DND-41 (cell line): ENCODE data around the gene GID8.

Experiments
- ATAC-seq: fragments of 200-7000 bp; cut with Tn5 transposase; 3 replicates; pipeline ENCODE4 v1.9.1; 2021; ENCODE audit warnings: low read depth; ENCODE audit not compliant: insufficient read depth
- DNase-seq: peaks from one replicate; pipeline ENCODE4 v3.0.0-alpha.2; 2020
- H2AFZ ChIP-seq: 2 replicates; pipeline ENCODE4 v1.6.0; 2012; ENCODE audit warnings: low read depth, low read length
- H3K27ac ChIP-seq: 2 replicates; pipeline ENCODE4 v1.5.1; 2012; ENCODE audit warnings: low read length, inconsistent platforms
- H3K27me3 ChIP-seq: fragments of 200-600 bp; sonication (generic); 2 replicates; pipeline ENCODE4 v1.6.0; 2012; ENCODE audit warnings: low read length, mild to moderate bottlenecking, inconsistent platforms; ENCODE audit not compliant: insufficient read depth, poor library complexity
- H3K36me3 ChIP-seq: 2 replicates; pipeline ENCODE4 v1.5.1; 2012; ENCODE audit warnings: low read length, inconsistent platforms; ENCODE audit not compliant: insufficient read depth
- H3K4me1 ChIP-seq: 2 replicates; pipeline ENCODE4 v1.5.1; 2012; ENCODE audit warnings: mild to moderate bottlenecking, low read length; ENCODE audit not compliant: insufficient read depth
- H3K4me2 ChIP-seq: 2 replicates; pipeline ENCODE4 v1.6.0; 2012; ENCODE audit warnings: mild to moderate bottlenecking, moderate library complexity, low read length, inconsistent platforms; ENCODE audit not compliant: insufficient read depth
- H3K4me3 ChIP-seq, 2 experiments: fragments of 200-600 bp in 1 of 2; shearing (Covaris generic) in 1 of 2; 2 replicates each; pipeline ENCODE4 v1.5.1; 2012 to 2016; ENCODE audit warnings: inconsistent platforms in 2 of 2, low read length in 2 of 2, mild to moderate bottlenecking in 2 of 2, low read depth in 1 of 2, moderate library complexity in 1 of 2
- H3K79me2 ChIP-seq: 2 replicates; pipeline ENCODE4 v1.6.0; 2012; ENCODE audit warnings: low read length, inconsistent platforms; ENCODE audit not compliant: insufficient read depth
- H3K9ac ChIP-seq: 2 replicates; pipeline ENCODE4 v1.6.0; 2012; ENCODE audit warnings: low read depth, mild to moderate bottlenecking, inconsistent platforms, low read length, moderate library complexity
- H3K9me3 ChIP-seq: 2 replicates; pipeline ENCODE4 v1.5.1; 2012; ENCODE audit warnings: low read length, moderate library complexity, mild to moderate bottlenecking, inconsistent platforms; ENCODE audit not compliant: insufficient read depth, severe bottlenecking
- H4K20me1 ChIP-seq: 2 replicates; pipeline ENCODE4 v1.6.0; 2012; ENCODE audit warnings: low read length; ENCODE audit not compliant: insufficient read depth
- CTCF ChIP-seq: IDR thresholded peaks from 2 replicates; pipeline ENCODE4 v1.5.1; 2012; ENCODE audit warnings: borderline replicate concordance, low read length, moderate library complexity, mild to moderate bottlenecking; ENCODE audit not compliant: poor library complexity, severe bottlenecking; ENCODE audit errors: extremely low read depth
- EZH2 ChIP-seq: IDR thresholded peaks from 3 replicates; pipeline ENCODE4 v1.6.1; 2012; ENCODE audit warnings: borderline replicate concordance, low read depth, mild to moderate bottlenecking, moderate library complexity, low read length, inconsistent platforms; ENCODE audit not compliant: severe bottlenecking

GID8 gene

GRCh38 chr20:62944746-62945145 lies 6.8 kb downstream of the GID8 start:
- Histone ChIP-seq H3K4me3 (no peak overlapping the region), H3K9me3 (no peaks in the 10 kb centered on the region), H3K36me3 (peaks cover 94% of the 10 kb centered on the region), H4K20me1 (peaks cover 53% of the 10 kb centered on the region), H2AFZ (no peak overlapping the region), H3K27me3 (no peaks in the 10 kb centered on the region), H3K9ac (no peak overlapping the region), H3K4me1 (peaks cover 19% of the 10 kb centered on the region), H3K4me2 (no peak overlapping the region), H3K79me2 (peaks cover 76% of the 10 kb centered on the region), H3K27ac (no peak overlapping the region)
- no peak for TF ChIP-seq EZH2
- no peak for TF ChIP-seq CTCF
- ATAC-seq: no peak
- DNase-seq: no peak

GRCh38 chr20:62945771-62946339 lies 7.9 kb downstream of the GID8 start:
- Histone ChIP-seq H3K4me1 (peaks cover 10% of the 10 kb centered on the region), H3K9me3 (no peaks in the 10 kb centered on the region), H4K20me1 (peaks cover 48% of the 10 kb centered on the region), H3K27me3 (no peaks in the 10 kb centered on the region), H3K79me2 (peaks cover 65% of the 10 kb centered on the region), H3K4me2 (no peak overlapping the region), H3K27ac (no peak overlapping the region), H3K36me3 (peaks cover 98% of the 10 kb centered on the region), H3K9ac (no peak overlapping the region), H2AFZ (no peak overlapping the region), H3K4me3 (no peak overlapping the region)
- no peak for ATAC-seq
- TF ChIP-seq EZH2: no peak
- no peak for TF ChIP-seq CTCF
- no peak for DNase-seq

- H3K27ac ChIP-seq: no peak overlapping the region
- H3K27me3 ChIP-seq: no peaks in the 10 kb centered on the region
- H3K9me3 ChIP-seq: no peaks in the 10 kb centered on the region
- peaks cover 2% of the 10 kb centered on the region; the same call in 1 of the 2 replicates for H3K4me1 ChIP-seq
- no peak overlapping the region for H3K4me2 ChIP-seq
- no peak overlapping the region for H3K4me3 ChIP-seq
- peaks cover 38% of the 10 kb centered on the region for H4K20me1 ChIP-seq
- H2AFZ ChIP-seq: no peak overlapping the region
- DNase-seq: no peak
- H3K36me3 ChIP-seq: peaks cover 87% of the 10 kb centered on the region
- ATAC-seq: no peak
- H3K79me2 ChIP-seq: peaks cover 54% of the 10 kb centered on the region
- TF ChIP-seq CTCF: no peak
- no peak for TF ChIP-seq EZH2
- H3K9ac ChIP-seq: no peak overlapping the region
Observed at GRCh38 chr20:62946918-62947317, 9.0 kb downstream of the GID8 start.
